Measurements from ENCODE around the gene SYT17.
"Not testable (repeated sequence)": the region's sequence is repeated elsewhere in the genome, so short reads cannot be mapped to it uniquely, and the experiment has no call there.

Gene SYT17

DNA sequence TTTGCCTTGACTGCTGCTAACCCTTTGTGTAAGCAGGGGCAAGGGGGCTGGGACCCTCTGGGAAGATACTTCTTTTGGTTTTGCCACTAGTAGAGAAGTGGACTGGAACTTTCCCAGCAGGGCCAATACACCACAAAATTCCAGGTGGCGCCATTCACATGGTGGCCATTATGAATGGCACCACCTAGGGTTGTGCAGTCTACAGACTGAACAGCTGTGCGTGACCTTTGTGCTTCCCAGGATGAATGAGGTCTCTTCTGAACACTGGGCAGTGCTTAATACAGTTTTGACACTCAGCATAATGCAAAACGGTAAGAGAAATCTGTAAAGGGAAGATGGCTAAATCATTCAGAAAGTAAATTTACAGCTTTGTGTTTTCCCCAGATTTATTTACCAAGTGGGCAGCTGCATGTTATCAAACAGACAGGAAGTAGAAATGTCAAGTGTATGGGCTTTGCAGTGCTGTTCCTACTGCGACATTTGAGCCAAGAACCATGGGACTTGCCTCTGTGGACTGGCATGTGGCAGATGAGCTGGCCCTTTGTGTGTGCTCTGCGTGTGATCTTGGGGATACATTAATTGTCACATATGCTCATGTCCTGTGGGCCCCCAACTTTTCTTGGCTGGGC is 9.2 kb downstream of the SYT17 start:
- Histone ChIP-seq H3K9me3 (ENCODE audit: control insufficient read depth, insufficient read depth, low read length) (no peaks in the 10 kb centered on the region), H3K4me3 (ENCODE audit: low read depth, low read length) (no peak overlapping the region), H3K9ac (ENCODE audit: low read depth, low read length) (no peak overlapping the region), H3K27me3 (ENCODE audit: control insufficient read depth, insufficient read depth, low read length) (no peaks in the 10 kb centered on the region), H3K4me1 (ENCODE audit: control insufficient read depth, insufficient read depth, low read length) (no peaks in the 10 kb centered on the region), H3K36me3 (ENCODE audit: control insufficient read depth, insufficient read depth, low read length) (no peaks in the 10 kb centered on the region)

DNA sequence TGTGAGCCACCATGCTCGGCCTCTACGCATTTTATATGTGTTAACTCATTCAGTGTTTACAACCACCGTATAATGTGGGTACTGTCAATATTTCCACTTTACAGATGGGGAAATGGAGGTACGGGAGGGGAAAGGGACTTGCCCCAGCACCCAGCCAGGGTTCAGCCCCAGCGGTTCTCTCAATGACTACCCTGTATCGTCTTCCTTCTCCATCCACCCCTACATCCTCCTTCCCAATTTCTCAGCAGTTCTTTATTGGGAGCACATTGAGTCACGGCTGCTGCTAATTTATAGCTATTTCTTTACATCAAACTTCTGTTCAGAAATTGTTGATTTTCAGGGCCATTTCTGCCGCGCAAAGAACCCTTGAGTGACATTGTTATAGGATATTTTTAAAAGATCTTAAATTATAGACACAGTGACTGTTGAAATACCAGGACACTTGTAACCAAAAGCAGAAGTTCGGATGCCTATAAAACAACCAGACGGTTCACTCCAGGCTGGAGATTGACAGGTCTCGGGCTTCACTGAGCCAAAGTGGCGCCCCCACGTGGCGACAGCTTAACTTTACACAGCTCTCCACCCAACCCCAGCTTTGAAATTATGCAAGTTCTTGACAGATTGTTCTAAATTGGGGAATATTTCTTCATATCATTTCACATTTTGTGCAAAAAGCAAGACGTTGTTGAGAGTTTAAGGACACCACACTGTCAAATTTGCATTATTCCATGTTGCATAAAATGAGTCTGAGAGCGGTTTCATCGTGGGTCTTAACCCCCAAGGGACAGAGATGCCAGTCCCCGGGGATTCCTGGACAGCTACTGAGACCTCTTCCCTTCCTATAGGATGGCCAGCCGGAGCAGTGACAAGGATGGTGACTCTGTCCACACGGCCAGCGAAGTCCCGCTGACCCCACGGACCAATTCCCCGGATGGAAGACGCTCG is 11.8 kb downstream of the SYT17 start:
- H3K36me3 ChIP-seq (ENCODE audit: control insufficient read depth, insufficient read depth, low read length): peaks cover 4% of the 10 kb centered on the region
- no peaks in the 10 kb centered on the region for H3K9me3 ChIP-seq (ENCODE audit: control insufficient read depth, insufficient read depth, low read length)
- H3K4me1 ChIP-seq (ENCODE audit: control insufficient read depth, insufficient read depth, low read length): no peaks in the 10 kb centered on the region
- H3K27me3 ChIP-seq (ENCODE audit: control insufficient read depth, insufficient read depth, low read length): no peaks in the 10 kb centered on the region
- no peak overlapping the region for H3K4me3 ChIP-seq (ENCODE audit: low read depth, low read length)
- no peak overlapping the region for H3K9ac ChIP-seq (ENCODE audit: low read depth, low read length)

DNA sequence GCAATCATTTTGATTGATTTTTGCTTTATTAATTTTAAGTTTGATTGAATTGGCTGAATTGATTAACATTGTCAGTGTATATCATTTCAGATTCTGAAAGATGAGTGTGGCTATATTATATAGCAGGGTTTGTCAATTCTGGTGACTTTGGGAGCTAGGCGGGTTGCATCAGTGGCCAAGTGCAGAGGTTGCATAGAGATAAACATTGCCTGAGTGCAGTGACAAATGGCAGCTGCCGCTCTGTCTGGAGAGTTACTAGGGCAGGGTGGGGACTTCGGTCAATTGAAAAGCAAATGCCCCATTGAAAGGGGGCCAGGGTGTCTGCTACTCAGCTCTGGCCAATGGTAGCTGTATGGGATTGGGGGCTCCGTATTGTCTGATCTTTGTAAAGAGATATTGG is 12.7 kb downstream of the SYT17 start:
- no peaks in the 10 kb centered on the region for H3K4me1 ChIP-seq (ENCODE audit: control insufficient read depth, insufficient read depth, low read length)
- no peak overlapping the region for H3K9ac ChIP-seq (ENCODE audit: low read depth, low read length)

DNA sequence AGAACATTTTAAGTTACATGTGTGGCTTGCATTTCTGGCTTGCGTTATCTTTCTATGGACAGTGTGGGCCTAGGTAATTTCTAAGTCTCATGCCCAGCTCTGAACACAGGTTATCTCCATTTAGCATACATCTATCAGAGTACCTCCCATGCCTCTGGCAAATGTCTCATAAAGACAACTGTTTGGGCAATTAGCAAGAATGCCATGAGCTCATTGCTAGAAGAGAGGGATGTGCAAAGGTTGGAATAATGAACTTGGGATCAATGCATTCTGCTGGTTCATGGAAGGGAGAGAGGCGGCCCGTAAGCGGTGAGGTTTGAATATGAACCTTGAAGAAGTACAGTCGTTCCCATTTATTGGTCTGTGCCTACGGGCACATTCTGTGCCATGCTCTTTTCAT is 14.4 kb downstream of the SYT17 start:
- Histone ChIP-seq H3K27me3 (ENCODE audit: control insufficient read depth, insufficient read depth, low read length) (no peaks in the 10 kb centered on the region), H3K4me3 (ENCODE audit: low read depth, low read length) (no peak overlapping the region), H3K4me1 (ENCODE audit: control insufficient read depth, insufficient read depth, low read length) (no peaks in the 10 kb centered on the region), H3K36me3 (ENCODE audit: control insufficient read depth, insufficient read depth, low read length) (peaks cover 4% of the 10 kb centered on the region), H3K9me3 (ENCODE audit: control insufficient read depth, insufficient read depth, low read length) (no peaks in the 10 kb centered on the region), H3K9ac (ENCODE audit: low read depth, low read length) (no peak overlapping the region)

More for the DNA sequence above, 12.7 kb downstream of the SYT17 start:
- Histone ChIP-seq H3K36me3 (ENCODE audit: control insufficient read depth, insufficient read depth, low read length) (peaks cover 4% of the 10 kb centered on the region), H3K4me3 (ENCODE audit: low read depth, low read length) (no peak overlapping the region), H3K9me3 (ENCODE audit: control insufficient read depth, insufficient read depth, low read length) (no peaks in the 10 kb centered on the region), H3K27me3 (ENCODE audit: control insufficient read depth, insufficient read depth, low read length) (no peaks in the 10 kb centered on the region)

DNA sequence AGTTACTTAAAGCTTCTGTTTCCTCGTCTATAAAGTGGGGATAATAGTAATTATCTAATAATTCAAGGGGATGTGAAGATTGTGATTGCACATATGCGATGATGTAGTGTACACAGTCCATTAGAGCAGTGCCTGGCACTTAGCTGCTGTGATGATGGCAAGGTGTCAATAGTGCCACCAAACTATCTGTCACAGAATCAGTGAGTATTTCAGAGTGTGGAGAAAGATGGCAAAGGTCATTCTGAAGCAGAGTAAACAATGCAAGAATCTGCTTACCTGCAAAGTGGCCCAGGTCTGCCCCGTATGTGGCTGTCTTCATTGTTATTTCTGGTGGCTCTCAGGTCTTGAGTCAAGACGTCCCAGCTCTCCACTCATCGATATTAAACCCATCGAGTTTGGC is 15.1 kb downstream of the SYT17 start:
- H3K9ac ChIP-seq (ENCODE audit: low read depth, low read length): no peak overlapping the region
- H3K9me3 ChIP-seq (ENCODE audit: control insufficient read depth, insufficient read depth, low read length): no peaks in the 10 kb centered on the region
- no peaks in the 10 kb centered on the region for H3K27me3 ChIP-seq (ENCODE audit: control insufficient read depth, insufficient read depth, low read length)
- H3K36me3 ChIP-seq (ENCODE audit: control insufficient read depth, insufficient read depth, low read length): peaks cover 4% of the 10 kb centered on the region
- H3K4me1 ChIP-seq (ENCODE audit: control insufficient read depth, insufficient read depth, low read length): no peaks in the 10 kb centered on the region
- no peak overlapping the region for H3K4me3 ChIP-seq (ENCODE audit: low read depth, low read length)

DNA sequence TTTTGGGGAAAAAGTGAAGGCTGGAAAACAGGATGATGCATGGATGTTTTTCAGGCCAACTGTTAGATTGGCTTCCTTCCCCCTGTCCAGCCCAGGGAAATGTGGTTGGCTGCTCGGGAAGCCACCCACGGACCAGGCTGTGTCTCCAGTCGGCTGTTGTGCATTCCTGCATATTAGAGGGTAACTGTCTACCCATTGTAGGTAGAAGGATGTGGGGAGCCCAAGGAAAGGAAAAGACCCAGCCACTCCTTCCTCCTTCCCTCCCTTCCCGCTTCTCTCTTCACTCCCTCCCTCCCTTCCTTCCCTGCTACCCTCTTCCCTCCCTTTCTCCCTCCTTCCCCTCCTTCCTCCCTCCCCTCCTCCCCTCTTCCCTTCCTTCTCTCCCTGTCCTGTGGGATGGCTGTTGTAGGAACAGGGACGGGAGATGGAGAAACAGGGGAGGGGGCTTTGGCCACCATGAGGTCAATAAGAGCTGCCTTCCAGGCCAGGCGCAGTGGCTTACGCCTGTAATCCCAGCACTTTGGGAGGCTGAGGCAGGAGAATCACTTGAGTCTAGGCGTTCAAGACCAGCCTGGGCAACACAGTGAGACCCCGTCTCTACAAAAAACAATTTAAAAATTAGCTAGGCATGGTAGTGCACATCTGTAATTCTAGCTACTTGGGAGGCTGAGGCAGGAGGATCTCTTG is 16.9 kb downstream of the SYT17 start:
- Histone ChIP-seq H3K27me3 (ENCODE audit: control insufficient read depth, insufficient read depth, low read length) (no peaks in the 10 kb centered on the region), H3K9ac (ENCODE audit: low read depth, low read length) (no peak overlapping the region), H3K9me3 (ENCODE audit: control insufficient read depth, insufficient read depth, low read length) (no peaks in the 10 kb centered on the region), H3K36me3 (ENCODE audit: control insufficient read depth, insufficient read depth, low read length) (peaks cover 4% of the 10 kb centered on the region), H3K4me3 (ENCODE audit: low read depth, low read length) (no peak overlapping the region), H3K4me1 (ENCODE audit: control insufficient read depth, insufficient read depth, low read length) (no peaks in the 10 kb centered on the region)

DNA sequence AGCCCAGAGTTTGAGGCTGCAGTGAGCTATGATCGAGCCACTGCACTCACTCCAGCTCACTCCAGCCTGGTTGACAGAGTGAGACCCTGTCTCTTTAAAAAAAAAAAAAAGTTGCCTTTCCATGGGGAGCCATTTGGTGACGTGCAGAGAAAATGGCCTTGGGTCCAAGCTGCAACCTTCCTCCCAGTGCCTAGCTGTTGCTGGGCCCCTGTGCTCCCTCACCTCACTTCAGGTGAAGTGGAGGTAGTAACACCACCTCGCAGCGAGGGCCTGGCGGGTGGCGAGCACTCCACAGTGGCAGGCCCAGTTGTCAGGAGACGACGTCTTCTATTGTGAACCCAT is 17.4 kb downstream of the SYT17 start:
- H3K9ac ChIP-seq (ENCODE audit: low read depth, low read length): no peak overlapping the region
- H3K36me3 ChIP-seq (ENCODE audit: control insufficient read depth, insufficient read depth, low read length): peaks cover 4% of the 10 kb centered on the region

DNA sequence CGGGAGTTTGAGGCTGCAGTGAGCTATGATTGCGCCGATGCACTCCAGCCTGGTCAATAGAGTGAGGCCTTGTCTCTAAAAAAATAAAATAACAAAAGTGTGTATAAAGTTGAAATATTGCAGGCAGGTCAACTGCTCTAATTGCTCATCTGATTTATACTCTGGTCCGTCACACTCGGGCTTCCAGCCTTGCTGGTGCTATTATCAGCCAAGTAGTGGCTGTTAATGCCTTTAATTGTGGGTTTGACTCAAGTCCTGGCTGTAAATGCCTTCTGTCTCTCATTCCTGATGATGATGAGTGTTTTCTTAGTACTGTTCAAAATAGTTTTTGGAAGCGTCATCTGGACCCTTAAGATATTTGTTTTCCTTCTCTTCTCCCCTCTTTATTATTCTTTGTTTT is 18.4 kb downstream of the SYT17 start:
- Histone ChIP-seq H3K4me1 (ENCODE audit: control insufficient read depth, insufficient read depth, low read length) (no peaks in the 10 kb centered on the region), H3K9ac (ENCODE audit: low read depth, low read length) (no peak overlapping the region), H3K4me3 (ENCODE audit: low read depth, low read length) (no peak overlapping the region), H3K36me3 (ENCODE audit: control insufficient read depth, insufficient read depth, low read length) (peaks cover 4% of the 10 kb centered on the region), H3K9me3 (ENCODE audit: control insufficient read depth, insufficient read depth, low read length) (no peaks in the 10 kb centered on the region), H3K27me3 (ENCODE audit: control insufficient read depth, insufficient read depth, low read length) (no peaks in the 10 kb centered on the region)

More for the DNA sequence above, 17.4 kb downstream of the SYT17 start:
- Histone ChIP-seq H3K4me3 (ENCODE audit: low read depth, low read length) (no peak overlapping the region), H3K27me3 (ENCODE audit: control insufficient read depth, insufficient read depth, low read length) (no peaks in the 10 kb centered on the region), H3K9me3 (ENCODE audit: control insufficient read depth, insufficient read depth, low read length) (no peaks in the 10 kb centered on the region), H3K4me1 (ENCODE audit: control insufficient read depth, insufficient read depth, low read length) (no peaks in the 10 kb centered on the region)

DNA sequence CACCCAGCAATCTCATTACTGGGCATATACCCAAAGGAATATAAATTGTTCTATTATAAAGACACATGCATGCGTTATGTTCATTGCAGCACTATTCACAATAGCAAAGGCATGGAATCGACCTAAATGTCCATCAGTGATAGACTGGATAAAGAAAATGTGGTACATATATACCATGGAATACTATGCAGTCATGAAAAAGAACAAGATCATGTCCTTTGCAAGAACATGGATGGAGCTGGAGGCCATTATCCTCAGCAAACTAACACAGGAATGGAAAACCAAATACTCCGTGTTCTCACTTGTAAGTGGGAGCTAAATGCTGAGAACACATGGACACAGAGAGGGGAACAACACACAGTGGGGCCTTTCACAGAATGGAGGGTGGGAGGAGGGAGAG is 19.9 kb downstream of the SYT17 start:
- not testable (repeated sequence) for H3K9me3 ChIP-seq (ENCODE audit: control insufficient read depth, insufficient read depth, low read length); H3K27me3 ChIP-seq (ENCODE audit: control insufficient read depth, insufficient read depth, low read length); H3K4me1 ChIP-seq (ENCODE audit: control insufficient read depth, insufficient read depth, low read length); H3K36me3 ChIP-seq (ENCODE audit: control insufficient read depth, insufficient read depth, low read length); H3K4me3 ChIP-seq (ENCODE audit: low read depth, low read length); H3K9ac ChIP-seq (ENCODE audit: low read depth, low read length)

DNA sequence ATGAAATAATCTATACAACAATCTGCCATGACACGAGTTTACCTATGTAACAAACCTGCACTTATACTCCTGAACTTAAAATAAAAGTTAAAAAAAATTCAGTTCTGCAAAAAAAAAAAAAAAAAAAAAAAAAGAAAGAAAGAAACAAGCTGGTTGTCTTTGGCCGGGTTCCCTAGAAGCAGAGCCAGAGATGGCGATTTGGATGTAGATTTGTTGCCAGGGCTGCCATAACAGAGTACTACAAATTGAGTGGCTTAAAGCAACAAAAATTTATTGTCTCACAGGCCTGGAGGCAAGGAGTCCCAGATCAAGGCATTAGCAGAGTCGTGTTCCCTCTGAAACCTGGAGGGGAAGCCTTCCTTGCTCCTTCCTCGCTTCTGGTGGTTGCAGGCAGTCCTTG is 20.4 kb downstream of the SYT17 start:
- H3K27me3 ChIP-seq (ENCODE audit: control insufficient read depth, insufficient read depth, low read length): no peaks in the 10 kb centered on the region
- no peak overlapping the region for H3K4me3 ChIP-seq (ENCODE audit: low read depth, low read length)
- H3K9ac ChIP-seq (ENCODE audit: low read depth, low read length): no peak overlapping the region
- no peaks in the 10 kb centered on the region for H3K4me1 ChIP-seq (ENCODE audit: control insufficient read depth, insufficient read depth, low read length)
- H3K36me3 ChIP-seq (ENCODE audit: control insufficient read depth, insufficient read depth, low read length): peaks cover 3% of the 10 kb centered on the region
- no peaks in the 10 kb centered on the region for H3K9me3 ChIP-seq (ENCODE audit: control insufficient read depth, insufficient read depth, low read length)

DNA sequence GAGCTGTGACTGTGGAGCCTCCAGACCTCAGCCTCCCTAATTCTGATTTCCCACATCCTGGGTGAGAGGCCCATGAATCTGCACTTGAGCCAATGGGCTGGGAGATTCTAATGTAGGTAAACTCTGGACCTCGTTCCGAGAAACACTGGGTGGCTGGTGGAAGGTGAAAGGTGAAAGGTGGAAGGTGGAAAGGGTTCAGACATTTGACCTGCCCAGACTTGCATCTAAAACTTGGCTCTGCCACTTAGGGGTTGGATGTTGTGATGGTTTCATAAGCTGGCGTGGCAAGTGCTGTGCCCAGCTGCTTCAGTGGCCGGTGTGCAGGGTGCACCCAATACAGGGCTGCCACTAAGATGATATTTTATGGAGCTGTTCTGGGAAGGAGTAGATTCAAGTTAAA is 24.8 kb downstream of the SYT17 start:
- no peaks in the 10 kb centered on the region for H3K4me1 ChIP-seq (ENCODE audit: control insufficient read depth, insufficient read depth, low read length)
- no peak overlapping the region for H3K9ac ChIP-seq (ENCODE audit: low read depth, low read length)
- H3K4me3 ChIP-seq (ENCODE audit: low read depth, low read length): no peak overlapping the region
- H3K9me3 ChIP-seq (ENCODE audit: control insufficient read depth, insufficient read depth, low read length): no peaks in the 10 kb centered on the region
- H3K36me3 ChIP-seq (ENCODE audit: control insufficient read depth, insufficient read depth, low read length): no peaks in the 10 kb centered on the region
- H3K27me3 ChIP-seq (ENCODE audit: control insufficient read depth, insufficient read depth, low read length): no peaks in the 10 kb centered on the region

DNA sequence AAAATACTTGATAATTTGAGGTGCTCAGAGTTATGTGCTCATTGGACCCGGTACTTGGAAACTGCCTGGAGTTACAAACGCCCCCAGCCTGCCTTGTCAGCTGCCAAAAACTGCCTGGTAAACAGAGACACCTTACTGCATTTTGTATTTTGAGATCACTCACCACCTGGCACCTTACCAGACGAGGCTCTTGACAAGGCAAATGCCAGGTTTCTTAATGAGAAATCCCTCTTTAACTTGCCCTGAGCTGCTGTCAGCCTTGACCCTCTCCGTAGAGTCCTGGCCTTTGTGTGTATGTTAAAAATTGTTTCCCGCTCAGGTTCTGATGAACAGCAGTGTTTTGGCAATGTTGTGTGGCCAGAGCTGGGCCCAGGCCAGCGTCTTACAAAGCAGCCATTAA is 28.8 kb downstream of the SYT17 start:
- no peaks in the 10 kb centered on the region for H3K27me3 ChIP-seq (ENCODE audit: control insufficient read depth, insufficient read depth, low read length)
- no peak overlapping the region for H3K4me3 ChIP-seq (ENCODE audit: low read depth, low read length)
- no peak overlapping the region for H3K9ac ChIP-seq (ENCODE audit: low read depth, low read length)
- H3K4me1 ChIP-seq (ENCODE audit: control insufficient read depth, insufficient read depth, low read length): no peaks in the 10 kb centered on the region
- H3K36me3 ChIP-seq (ENCODE audit: control insufficient read depth, insufficient read depth, low read length): no peaks in the 10 kb centered on the region
- H3K9me3 ChIP-seq (ENCODE audit: control insufficient read depth, insufficient read depth, low read length): no peaks in the 10 kb centered on the region
